ENCODE results near the gene OPN1SW. TPM values are rescaled to one million over a fixed set of nuclear protein-coding genes. Genes with fewer than 3 reads are reported as not detected.

OPN1SW gene, protein sequence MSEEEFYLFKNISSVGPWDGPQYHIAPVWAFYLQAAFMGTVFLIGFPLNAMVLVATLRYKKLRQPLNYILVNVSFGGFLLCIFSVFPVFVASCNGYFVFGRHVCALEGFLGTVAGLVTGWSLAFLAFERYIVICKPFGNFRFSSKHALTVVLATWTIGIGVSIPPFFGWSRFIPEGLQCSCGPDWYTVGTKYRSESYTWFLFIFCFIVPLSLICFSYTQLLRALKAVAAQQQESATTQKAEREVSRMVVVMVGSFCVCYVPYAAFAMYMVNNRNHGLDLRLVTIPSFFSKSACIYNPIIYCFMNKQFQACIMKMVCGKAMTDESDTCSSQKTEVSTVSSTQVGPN
- 2.2 TPM for polyA plus RNA-seq (ENCODE audit: insufficient read length)
- long read RNA-seq, donor 1 = 0 reads
- long read RNA-seq, donor 2 = 0 reads
- long read RNA-seq, donor 3 = 0 reads
- long read RNA-seq, donor 4 = 0 reads
- long read RNA-seq, donor 5 = 0 reads
- long read RNA-seq, donor 6 = 0 reads
- long read RNA-seq, donor 7 = 0 reads
- long read RNA-seq, donor 8 = 0 reads

DNA sequence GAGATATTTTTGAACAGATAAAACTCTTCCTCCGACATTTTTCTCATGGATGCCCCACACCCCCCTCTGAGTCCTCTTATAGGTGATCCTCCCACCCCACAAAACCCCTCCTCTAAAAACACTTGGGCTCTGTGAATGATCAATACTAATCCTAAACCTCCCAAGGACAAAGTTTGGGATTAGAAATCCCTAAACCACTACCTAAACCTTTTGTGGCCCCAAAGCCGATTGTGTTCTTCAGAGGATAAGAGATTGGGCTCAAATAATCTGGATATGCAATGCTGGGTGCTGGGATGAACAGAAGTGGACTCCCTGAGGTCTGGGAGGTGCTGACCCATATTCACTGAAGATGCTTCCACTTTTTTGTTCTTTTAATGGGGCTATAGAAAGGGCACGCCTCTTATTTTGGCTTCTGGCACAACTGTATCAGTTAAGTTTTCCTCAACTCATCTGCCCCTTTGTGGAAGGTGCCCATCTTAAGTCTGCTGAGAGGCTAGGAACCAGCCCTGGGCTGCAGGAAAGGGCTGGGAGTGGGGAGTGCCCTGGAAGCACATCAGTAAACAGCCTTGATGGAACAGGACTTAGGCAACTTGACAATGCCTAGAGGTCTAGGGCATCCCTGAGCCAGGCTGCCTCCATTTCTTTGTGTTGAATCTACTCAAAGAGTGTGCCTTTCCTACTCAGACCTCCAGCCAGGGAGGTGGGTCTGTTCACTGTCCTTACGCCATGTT lies at the start of gene OPN1SW:
TSS of gene OPN1SW (minus strand) at position 51 of the 731 bp plus-strand sequence. CDS start at position 38, 13 bp downstream.
- DNase-seq = no peak

DNA sequence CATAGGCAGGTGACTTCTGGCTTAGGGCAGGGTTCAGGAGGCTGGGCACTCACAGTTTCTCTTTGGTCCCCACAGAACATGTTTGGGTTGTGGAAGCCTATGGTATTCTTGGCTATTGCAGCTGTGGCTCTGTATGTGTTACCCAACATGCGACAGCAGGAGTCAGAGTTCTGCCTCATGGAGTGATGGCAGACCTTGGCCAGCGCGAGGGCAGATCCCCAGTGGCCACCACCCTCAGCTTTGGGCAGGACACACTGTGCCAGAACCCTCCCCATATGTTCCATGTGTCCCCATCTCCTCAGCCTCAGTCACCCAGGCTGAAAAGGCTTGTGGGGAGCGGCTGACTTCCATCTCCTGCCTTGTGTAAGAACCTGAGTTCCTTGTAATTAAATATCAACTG lies 46.1 kb upstream of the OPN1SW start:
- DNase-seq = no peak

DNA sequence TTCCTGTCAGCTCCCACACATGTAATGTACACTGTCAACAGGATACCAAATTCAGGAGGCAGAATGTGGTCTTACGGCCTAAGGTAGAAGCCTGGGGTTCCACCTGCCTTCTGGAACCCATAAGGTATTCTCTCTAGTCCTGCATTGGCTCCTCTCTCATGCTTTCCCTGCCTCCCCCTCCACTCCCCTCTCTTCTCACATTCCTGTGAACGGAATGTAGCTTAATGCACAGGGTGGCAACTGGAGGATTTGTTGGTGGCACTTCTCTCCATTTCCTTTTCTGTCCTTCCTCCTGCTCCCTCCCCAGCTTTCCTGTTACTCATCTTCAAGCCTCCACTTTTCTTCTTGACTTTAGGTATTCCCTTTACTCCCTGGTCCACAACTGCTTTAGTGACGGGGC lies 43.1 kb upstream of the OPN1SW start:
- no peak for DNase-seq

DNA sequence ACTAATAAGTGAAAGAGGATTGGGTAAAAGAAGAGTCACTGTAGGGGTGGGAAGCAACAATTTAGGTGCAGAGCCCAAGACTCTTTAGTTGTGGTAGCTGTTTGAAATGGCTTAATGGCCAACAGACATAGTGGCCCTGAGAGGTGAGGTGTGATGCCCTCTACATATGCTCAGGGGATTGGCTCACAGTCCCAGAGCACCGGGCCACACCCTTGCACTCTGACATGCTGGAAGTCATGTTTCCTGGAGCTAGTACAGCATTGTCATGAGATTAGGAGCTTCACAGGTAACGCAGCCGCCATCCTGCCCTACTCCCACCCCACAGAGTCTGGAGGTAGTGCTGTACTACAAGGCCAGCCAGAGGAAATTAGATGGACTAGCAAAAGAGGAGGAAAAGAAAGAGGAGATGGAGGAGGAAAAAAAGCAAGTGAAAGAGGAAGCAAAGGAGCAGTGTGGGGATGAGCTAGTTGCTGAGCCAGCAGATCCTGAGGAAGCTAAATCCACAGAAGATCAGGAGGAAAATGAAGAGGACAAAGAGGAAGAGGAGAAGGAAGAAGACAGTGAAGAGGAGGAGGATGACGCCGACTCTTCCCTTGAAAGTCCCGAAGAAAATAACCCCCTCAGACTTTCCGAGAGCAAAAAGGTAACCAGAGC lies 39.8 kb upstream of the OPN1SW start:
- no peak for DNase-seq

DNA sequence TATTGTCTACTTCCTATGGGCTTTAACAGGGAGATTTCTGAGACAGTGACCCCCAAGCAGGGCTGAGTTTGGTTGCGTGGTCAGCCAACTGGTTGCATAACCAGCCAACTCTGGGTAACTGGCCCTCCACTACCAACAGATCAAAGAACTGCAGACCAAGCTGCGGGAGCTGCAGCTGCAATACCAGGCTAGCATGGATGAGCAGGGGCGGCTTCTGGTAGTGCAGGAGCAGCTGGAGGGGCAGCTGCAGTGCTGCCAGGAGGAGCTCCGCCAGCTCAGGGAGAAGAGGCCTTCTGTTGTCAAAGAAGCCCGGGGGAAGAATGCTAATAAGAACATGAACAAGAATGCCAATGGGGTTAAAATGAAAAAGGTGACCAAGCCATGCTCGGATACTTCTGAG lies 38.9 kb upstream of the OPN1SW start:
- no peak for DNase-seq

DNA sequence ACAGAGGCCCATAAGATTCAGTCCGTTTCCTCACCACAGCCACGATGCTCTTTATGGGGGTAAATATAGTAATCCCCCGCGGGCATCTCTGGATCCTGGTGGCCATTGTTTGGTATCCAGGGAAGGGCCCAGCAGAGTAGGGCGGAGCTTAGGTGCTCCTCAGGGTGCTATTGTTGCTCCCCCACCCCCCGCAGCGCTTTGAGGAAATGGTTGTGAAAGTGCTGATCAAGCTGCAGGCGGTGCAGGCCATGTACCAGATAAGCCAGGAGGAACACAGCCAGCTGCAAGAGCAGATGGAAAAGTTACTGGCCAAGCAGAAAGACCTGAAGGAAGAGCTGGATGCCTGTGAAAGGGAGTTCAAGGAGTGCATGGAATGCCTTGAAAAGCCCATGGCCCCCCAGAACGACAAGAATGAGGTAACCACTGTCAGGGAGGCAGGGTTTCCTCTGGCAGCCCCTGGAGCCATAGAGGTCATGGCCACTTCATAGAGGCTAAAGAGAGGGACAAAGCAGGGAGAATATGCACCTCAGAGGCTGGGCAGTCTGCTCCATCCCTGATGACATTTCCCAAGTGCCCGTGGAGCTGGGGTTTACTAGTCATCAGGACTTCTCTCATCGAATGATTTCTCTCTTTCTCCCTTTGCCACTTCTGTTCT lies 37.0 kb upstream of the OPN1SW start:
- no peak for DNase-seq

DNA sequence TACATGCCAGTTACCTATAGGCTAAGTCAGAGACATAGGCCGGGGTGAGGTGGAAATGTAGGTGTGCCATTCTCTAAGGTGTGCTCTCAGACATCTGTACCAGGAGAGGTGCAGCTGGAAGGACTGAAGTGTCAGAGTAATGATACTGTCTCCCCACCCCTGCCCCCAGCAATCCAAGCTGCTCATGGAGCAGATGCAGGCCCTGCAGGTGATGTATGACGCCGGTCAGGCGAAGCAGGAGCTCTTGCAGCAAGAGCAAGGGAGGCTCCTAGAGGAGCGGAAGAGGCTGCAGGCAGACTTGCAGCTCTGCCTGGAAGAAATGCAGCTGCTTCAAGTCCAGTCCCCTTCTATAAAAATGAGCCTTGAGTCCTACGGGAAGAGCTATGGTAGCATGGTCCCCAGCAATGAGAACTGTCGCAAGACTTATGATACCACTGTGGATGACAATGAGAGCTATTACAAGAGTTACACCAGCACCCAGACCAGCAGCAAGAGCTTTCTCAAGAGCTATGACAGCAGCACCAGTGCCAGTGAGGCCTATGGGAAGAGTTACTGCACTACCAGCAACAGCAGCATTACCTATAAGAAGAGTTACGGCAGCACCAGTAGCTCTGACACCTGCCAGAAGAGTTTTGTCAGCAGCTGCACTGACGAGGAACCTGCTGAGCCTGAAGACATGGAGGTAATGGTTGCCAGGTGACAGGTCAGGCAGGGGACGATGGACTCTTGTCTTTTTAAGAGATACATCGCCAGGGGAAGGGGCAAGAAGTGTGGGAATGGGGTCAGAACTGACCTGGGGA lies 36.2 kb upstream of the OPN1SW start:
- DNase-seq = no peak

DNA sequence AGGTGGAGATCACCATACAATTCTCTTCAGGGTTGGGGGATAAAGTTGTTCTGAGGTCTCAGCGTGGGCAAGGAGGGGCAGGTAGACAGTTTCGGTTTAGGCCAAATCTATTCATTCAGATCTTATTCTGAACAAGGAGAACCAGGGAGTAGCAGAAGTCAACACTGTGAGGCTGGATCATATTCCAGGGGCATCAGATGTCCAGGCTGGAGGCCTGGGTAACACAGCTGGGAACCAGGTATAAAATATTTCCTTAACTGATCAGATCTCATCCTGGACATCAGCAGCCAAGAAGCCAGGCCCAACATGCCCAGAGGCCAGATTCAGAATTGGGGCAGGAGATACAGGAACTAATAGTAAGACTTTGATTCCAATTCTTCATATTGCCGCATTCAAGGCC lies 35.4 kb upstream of the OPN1SW start:
- DNase-seq = no peak

DNA sequence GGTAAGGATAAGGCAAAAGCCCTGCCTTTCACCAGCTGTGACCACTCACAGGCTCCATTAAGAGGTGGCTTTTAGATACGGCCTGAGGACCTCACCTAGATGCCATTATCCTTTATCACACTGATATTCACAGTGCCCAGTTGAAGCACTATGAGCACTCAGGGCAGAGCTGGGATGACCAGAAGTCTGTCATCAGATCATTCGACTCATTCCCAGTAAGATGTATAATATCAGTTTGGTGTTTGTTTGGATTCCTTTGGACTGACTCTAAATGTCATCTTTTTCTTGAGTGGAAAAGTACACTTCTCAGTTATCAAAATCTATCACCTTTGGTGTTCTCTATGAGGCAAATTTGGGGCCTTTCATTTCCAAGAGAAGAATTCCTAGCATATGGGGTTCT lies 34.9 kb upstream of the OPN1SW start:
- no peak for DNase-seq

DNA sequence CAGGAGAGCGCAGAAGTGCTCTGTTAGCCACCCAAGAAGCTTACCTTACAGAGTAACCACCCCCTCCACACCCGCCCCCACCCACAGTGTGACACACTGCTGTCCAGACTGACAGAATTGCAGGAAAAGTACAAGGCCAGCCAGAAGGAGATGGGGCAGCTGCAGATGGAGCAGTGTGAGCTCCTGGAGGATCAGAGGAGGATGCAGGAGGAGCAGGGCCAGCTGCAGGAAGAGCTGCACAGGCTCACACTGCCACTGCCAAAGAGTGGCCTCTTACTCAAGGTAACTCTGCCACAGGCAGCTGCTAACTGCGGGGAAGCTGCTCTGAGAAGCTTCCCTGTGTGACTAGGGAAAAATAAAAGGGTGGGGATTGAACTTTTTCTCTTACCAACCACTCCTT lies 33.8 kb upstream of the OPN1SW start:
- DNase-seq = no peak

DNA sequence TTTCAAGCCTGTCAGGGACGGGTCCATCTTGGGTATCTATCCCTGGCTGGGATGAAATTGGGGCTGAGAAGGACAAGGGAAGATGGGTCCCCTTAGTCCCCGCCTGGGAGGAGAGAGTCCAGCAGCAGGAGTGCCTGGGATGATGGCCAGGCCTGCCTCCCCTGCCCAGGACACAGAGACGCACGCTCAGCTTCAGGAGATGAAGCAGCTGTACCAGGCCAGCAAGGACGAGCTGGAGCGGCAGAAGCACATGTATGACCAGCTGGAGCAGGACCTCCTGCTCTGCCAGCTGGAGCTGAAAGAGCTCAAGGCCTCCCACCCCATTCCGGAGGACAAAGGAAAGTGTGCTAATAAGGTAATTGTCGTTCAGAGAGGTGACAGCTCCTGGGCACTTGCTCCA lies 31.6 kb upstream of the OPN1SW start:
- DNase-seq = no peak

DNA sequence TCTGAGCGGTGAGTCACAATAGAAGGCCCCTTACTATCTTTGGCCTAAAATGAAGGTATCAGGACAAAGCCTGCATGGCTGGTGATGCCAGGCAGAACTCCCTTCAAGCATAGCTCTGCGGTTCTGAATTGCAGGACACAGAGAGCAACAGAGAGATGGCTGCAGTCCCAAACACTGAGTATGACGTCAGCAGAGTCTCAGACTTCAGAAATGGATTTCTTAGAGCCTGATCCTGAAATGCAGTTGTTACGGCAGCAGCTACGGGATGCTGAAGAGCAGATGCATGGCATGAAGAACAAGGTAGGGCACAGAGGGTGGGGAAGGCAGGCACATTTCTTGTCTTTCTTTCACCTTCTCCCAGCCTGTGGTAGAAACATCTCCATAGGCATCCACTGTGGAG lies 29.6 kb upstream of the OPN1SW start:
- no peak for DNase-seq

DNA sequence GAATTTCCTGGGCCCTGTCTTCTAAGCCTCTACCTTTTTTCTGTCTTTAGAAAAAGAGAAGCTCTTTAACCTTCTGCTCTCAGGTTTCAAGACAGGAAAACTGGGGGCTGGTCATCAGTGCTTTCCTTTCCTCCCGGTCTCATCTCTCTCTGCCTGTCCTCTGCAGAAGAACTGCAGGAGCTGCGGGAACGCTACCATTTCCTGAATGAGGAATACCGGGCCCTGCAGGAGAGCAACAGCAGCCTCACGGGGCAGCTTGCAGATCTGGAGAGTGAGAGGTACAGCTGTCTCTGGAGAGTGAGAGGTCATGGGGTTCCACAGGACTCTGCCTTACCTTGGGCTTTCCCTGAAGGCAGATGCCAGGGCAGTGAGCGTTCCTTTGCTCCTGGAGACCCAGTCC lies 28.9 kb upstream of the OPN1SW start:
- DNase-seq = no peak

DNA sequence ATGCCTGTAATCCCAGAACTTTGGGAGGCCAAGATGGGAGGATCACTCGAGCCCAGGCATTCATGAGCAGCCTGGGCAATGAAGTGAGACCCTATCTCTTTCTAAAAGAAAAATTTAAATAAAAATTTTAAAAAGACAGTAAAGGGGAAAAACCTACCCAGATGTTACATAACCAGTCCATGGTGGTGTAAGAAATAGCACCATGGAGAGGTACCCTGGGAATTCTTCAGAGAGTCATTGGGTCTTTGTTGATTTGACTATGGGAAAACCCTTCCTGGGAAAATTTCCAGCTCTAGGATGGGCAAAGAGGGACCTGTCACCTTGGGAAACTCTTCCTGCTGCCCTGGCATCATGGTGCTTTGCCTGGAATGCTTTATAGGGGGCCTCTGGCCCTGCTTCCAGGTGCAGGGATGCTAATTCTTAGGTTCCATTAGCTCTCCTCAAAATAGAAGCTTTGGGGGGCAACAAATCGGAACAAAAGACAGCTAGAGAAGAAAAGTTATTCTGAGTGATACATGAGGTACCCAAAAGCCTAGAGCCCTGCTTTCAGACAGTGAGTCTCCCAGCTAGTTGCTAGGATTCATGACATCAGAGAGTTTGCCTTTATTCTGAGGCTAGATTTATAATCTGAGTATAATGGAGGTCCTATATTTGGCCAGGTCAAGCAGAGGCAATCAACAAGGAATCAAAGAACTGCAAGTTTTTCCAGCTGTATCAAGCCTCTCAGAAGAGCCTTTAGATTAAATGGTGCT lies 26.2 kb upstream of the OPN1SW start:
- no peak for DNase-seq

DNA sequence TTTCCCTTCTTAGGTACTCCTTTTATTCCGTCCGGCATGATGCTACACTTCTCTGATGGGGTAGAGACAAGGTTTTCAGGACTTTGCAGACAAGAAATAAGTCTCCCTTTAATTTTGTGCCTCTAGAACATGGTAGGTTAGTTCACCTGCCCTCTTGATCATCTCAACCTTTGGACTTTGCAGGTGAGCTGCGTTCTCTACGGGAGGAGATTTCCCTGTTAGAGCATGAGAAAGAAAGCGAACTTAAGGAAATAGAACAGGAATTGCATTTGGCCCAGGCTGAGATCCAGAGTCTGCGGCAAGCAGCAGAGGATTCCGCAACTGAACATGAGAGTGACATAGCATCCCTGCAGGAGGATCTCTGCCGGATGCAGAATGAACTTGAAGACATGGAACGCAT lies 25.4 kb upstream of the OPN1SW start:
- DNase-seq = no peak

DNA sequence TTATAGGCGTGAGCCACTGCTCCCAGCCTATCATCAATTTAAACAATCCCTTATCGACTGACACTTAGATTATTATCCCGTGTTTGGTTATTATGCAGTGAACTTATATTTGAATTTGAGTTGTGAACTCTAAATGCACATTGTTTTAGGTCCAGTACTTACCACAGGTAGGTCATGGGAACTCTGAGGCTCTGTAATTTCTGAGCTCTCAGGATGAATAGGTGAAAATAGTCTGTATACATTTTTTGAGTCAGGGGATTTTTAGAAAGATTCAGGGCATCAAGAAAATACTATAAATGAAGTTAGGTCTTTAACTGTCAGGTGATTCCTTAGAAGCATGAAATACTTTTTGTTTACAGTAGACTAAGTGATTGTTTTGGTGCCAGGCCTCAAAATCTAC lies 25.0 kb upstream of the OPN1SW start:
- DNase-seq = no peak

DNA sequence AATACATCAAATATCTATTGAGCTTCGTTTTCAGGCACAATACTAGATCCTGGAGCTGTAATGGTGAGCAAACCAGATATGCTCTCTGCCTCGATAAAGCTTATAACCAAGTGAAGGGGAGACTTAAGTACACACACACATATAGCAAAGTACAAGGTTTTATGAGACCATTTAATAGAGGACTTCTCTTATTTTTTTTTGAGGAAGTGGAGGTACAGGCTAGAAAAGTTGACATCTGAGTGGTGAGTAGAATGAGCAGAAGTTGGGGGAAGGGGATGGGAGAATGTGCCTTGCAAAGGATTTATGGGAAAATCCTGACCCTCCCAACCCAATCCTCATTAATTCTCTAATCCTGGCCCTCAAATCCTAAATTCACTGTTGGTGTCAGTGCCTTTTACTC lies 23.9 kb upstream of the OPN1SW start:
- no peak for DNase-seq

DNA sequence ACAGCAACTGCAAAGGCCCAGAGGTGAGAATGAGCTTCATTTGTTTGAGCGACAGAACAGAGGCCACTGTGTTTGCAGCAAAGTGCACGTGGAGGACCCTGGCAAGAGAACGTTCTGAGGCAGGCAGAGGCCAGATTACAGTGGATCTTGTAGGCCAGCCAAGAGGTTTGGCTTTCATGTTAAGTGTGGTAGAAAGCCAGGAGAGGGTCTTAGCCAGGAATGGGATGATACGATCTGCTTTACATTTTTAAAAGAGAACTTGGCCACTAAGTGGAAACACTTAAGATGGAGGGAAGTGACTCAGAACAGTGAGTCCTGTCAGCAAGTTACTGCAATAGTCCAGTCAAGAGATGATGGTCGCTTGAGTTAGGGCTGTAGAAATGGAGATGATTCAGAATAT lies 20.7 kb upstream of the OPN1SW start:
- DNase-seq = no peak

DNA sequence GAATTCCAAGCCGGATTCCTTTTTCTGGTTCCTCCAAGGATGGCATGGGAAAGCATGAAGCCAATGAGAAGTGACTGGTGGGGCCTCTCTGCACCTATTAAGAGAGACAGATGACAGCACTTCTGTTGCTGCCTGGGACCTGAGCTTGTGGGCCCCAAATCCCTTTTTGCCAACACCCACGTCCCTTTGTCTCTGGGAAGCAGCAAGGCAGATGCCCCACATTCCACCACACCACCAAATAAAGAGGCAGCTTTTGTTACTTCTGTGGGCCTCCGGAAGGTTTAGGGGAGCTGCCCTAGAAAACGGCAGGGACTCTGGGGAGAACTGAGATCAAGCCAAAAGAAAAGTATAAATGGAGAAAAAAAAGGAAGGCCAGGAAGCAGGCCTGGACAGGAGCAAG lies 19.5 kb upstream of the OPN1SW start:
- DNase-seq = no peak

DNA sequence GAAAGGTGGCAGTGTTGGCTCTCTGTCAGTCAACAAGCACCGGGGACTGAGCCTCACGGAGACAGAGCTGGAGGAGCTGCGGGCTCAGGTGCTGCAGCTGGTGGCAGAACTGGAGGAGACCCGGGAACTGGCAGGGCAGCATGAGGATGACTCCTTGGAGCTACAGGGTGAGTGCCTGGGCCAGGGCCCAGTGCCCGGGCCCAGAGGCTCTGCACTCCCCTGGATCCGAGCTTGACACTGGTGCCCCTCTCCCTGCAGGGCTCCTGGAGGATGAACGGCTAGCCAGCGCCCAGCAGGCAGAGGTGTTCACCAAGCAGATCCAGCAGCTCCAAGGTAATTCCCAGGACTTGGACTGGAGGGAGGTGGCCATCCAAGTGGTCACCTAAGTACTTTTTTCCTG lies 18.8 kb upstream of the OPN1SW start:
- no peak for DNase-seq

DNA sequence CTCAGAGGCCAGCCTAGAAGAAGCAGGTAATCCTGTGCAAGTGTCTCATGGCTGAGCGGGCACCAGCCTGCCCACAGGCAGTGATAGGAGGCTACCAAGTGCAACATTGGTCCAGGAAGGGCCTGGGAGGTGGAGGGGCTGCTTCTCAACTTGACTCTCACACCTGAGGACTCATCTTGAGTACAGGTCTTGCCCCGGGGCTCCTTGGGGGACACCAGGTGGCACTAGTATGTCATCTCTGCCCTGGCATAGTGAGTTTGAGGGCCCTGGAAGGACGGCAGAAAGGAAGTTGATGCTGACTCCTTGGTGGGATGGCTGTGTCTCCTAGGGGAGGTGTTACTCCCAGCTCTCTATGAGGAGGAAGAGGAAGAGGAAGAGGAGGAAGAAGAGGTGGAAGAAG lies 18.4 kb upstream of the OPN1SW start:
- no peak for DNase-seq

Measured in left kidney (tissue), 8 donors.